Mucosa of stomach (tissue), 1 donor: ENCODE results near the gene PDGFD.

Experiments used
- H3K27me3 ChIP-seq: one replicate; pipeline ENCODE4 v1.7.0; 2013; ENCODE audit warnings: mild to moderate bottlenecking, low read length; ENCODE audit not compliant: control insufficient read depth, insufficient read depth
- H3K36me3 ChIP-seq: one replicate; pipeline ENCODE4 v1.7.0; 2013; ENCODE audit warnings: low read length; ENCODE audit not compliant: control insufficient read depth, insufficient read depth
- H3K4me1 ChIP-seq: one replicate; pipeline ENCODE4 v1.7.0; 2013; ENCODE audit warnings: mild to moderate bottlenecking, low read length; ENCODE audit not compliant: control insufficient read depth, insufficient read depth
- H3K4me3 ChIP-seq: one replicate; pipeline ENCODE4 v1.7.0; 2013; ENCODE audit warnings: low read length
- H3K9ac ChIP-seq: one replicate; pipeline ENCODE4 v1.7.0; 2013; ENCODE audit warnings: mild to moderate bottlenecking, low read length, moderate library complexity
- H3K9me3 ChIP-seq: one replicate; pipeline ENCODE4 v1.7.0; 2013; ENCODE audit warnings: mild to moderate bottlenecking, low read length, moderate library complexity; ENCODE audit not compliant: control insufficient read depth
- donor health status: Pancreatic carcinoma.

The PDGFD gene

DNA sequence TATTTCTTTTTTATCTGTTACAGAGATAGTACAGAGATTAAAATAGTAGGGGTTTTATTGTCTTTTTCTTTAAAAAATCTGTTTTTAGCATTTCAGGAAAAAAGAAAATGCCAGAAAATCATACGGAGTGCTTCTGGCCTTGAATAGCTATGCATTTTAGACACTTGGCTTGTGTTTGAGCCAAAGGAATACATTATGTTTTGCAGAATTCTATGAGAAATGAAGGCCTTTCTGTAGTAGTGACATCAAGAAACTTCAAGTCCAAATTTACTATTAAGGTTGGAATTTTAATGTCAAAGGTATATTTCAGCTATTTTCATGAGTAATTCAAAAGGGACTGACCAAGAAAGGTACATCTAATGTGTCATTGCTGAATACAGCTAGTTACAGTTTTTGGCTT, 183.8 kb downstream of the PDGFD start:
- Histone ChIP-seq H3K9ac (no peak overlapping the region), H3K36me3 (no peaks in the 10 kb centered on the region), H3K27me3 (no peaks in the 10 kb centered on the region), H3K9me3 (no peaks in the 10 kb centered on the region), H3K4me3 (no peak overlapping the region), H3K4me1 (no peaks in the 10 kb centered on the region)

GRCh38 chr11:103978616-103979595, 185.0 kb downstream of the PDGFD start:
- Histone ChIP-seq H3K9ac (no peak overlapping the region), H3K4me1 (no peaks in the 10 kb centered on the region), H3K9me3 (no peaks in the 10 kb centered on the region), H3K4me3 (no peak overlapping the region), H3K27me3 (no peaks in the 10 kb centered on the region), H3K36me3 (no peaks in the 10 kb centered on the region)

DNA sequence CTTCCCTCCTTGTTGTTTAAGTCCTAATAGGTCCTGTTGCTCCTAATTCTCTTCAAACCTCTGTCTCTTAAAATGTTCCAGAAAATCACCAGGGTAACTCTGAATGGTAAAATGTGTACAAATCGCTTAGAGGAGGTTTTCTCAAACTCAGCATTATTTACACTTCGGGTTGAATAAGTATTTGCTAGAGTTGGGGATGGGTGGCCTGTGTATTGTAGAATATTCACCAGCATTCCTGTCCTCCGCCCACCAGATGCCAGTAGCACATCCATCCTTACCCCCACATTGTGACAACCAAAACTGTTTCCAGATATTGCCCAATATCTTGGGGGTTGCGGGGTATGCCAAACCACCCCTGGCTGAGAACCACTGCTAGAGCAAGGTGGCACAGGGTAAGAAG, 191.9 kb downstream of the PDGFD start:
- Histone ChIP-seq H3K36me3 (no peaks in the 10 kb centered on the region), H3K27me3 (no peaks in the 10 kb centered on the region), H3K9me3 (no peaks in the 10 kb centered on the region), H3K4me1 (no peaks in the 10 kb centered on the region), H3K4me3 (no peak overlapping the region), H3K9ac (no peak overlapping the region)

DNA sequence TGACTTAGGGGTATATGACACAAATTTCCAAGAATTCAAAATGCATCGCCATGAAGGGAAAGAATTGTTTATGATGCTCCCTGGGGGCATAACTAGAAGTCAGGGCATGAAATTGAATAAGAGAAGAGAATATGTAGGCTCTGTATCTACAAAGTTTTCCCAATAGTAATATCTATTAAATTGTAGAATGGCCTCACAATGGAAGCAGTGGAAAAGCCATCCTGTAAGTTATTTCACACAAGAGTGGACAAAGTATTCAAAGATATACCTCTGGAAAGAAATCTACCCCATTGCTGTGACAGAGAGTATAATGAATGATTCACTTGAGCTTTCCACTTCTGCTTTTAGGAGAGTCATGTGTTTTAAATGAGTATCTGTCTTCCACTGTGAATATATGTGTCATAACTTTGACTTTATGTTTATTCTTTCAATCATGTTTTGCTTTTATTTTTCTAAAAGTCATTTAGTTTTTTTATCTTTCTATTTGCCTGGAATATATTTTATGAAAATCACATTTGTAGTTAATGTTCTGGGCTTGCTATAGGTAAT, 193.2 kb downstream of the PDGFD start:
- Histone ChIP-seq H3K27me3 (no peaks in the 10 kb centered on the region), H3K9ac (no peak overlapping the region), H3K4me3 (no peak overlapping the region), H3K9me3 (no peaks in the 10 kb centered on the region), H3K36me3 (no peaks in the 10 kb centered on the region), H3K4me1 (no peaks in the 10 kb centered on the region)

GRCh38 chr11:103968685-103969084, 195.3 kb downstream of the PDGFD start:
- Histone ChIP-seq H3K36me3 (no peaks in the 10 kb centered on the region), H3K27me3 (no peaks in the 10 kb centered on the region), H3K4me3 (no peak overlapping the region), H3K9me3 (no peaks in the 10 kb centered on the region), H3K4me1 (no peaks in the 10 kb centered on the region), H3K9ac (no peak overlapping the region)

DNA sequence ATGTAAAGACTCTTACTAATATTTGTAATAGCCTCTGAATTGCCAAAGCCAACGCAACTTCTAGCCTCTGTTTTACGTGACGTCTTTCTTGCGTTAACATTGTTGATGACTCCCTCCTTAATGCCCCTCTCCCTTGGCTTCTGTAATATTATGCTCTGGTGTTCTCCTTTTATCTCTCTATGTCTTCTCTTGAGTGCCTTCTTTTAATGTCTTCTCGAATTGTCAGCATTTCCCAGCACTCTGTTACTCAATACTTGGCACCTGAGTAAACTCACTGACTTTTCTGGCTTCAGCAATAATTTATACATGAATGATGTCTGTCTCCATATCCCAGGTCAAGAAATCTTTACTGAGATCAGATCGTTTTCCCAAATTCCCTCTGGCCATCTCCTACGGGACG, 196.0 kb downstream of the PDGFD start:
- no peaks in the 10 kb centered on the region for H3K9me3 ChIP-seq
- no peaks in the 10 kb centered on the region for H3K36me3 ChIP-seq
- no peak overlapping the region for H3K9ac ChIP-seq
- H3K4me3 ChIP-seq = no peak overlapping the region
- H3K27me3 ChIP-seq = no peaks in the 10 kb centered on the region
- H3K4me1 ChIP-seq = no peaks in the 10 kb centered on the region

- Histone ChIP-seq H3K36me3 (no peaks in the 10 kb centered on the region), H3K9me3 (no peaks in the 10 kb centered on the region), H3K4me3 (no peak overlapping the region), H3K9ac (no peak overlapping the region), H3K27me3 (no peaks in the 10 kb centered on the region), H3K4me1 (no peaks in the 10 kb centered on the region)
These were observed 199.6 kb downstream of the PDGFD start for GRCh38 chr11:103964390-103964789.

GRCh38 chr11:103963648-103964047, 200.3 kb downstream of the PDGFD start:
- H3K9me3 ChIP-seq = no peaks in the 10 kb centered on the region
- H3K27me3 ChIP-seq = no peaks in the 10 kb centered on the region
- H3K4me3 ChIP-seq = no peak overlapping the region
- H3K36me3 ChIP-seq = no peaks in the 10 kb centered on the region
- H3K4me1 ChIP-seq = no peaks in the 10 kb centered on the region
- H3K9ac ChIP-seq = no peak overlapping the region

DNA sequence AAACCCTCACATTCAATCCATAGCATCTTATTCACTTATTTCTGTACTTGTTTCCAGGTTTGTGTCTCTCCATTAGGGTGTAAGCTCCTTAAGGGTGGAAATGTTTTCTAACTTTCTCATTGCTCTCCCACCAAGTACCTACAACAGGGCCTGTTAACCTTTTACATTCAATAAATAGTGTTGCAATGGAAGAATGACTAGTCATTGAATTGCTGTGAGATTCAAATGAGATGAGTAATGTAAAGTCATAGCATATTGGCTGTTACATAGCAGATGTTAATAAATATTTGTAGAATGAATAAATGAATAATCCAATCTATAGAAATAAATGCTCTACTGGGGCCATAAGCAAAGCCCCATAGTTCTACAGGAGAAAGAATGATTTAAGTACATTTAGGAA, 202.9 kb downstream of the PDGFD start:
- Histone ChIP-seq H3K27me3 (no peaks in the 10 kb centered on the region), H3K36me3 (no peaks in the 10 kb centered on the region), H3K9me3 (no peaks in the 10 kb centered on the region), H3K4me3 (no peak overlapping the region), H3K4me1 (no peaks in the 10 kb centered on the region), H3K9ac (no peak overlapping the region)

DNA sequence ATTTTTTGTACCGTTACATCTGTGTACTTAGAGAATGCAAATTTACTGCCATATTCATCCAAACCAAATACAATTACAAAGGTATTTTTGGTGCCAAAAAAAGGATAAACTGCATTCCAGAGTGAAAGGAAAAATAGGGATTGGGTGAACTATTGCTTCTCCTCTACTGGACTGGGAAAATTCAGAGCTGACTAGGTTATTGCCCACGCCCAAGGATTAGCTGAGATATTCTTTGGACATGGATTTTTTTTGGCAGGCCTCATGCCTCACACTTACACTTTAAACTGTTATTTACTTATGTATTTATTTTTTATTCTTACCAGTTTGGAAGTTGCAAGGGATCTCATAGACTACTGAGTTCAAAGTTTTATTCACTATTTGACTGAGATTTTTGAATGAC, 203.8 kb downstream of the PDGFD start:
- no peaks in the 10 kb centered on the region for H3K36me3 ChIP-seq
- H3K9me3 ChIP-seq = no peaks in the 10 kb centered on the region
- no peak overlapping the region for H3K9ac ChIP-seq
- H3K4me1 ChIP-seq = no peaks in the 10 kb centered on the region
- no peaks in the 10 kb centered on the region for H3K27me3 ChIP-seq
- no peak overlapping the region for H3K4me3 ChIP-seq

DNA sequence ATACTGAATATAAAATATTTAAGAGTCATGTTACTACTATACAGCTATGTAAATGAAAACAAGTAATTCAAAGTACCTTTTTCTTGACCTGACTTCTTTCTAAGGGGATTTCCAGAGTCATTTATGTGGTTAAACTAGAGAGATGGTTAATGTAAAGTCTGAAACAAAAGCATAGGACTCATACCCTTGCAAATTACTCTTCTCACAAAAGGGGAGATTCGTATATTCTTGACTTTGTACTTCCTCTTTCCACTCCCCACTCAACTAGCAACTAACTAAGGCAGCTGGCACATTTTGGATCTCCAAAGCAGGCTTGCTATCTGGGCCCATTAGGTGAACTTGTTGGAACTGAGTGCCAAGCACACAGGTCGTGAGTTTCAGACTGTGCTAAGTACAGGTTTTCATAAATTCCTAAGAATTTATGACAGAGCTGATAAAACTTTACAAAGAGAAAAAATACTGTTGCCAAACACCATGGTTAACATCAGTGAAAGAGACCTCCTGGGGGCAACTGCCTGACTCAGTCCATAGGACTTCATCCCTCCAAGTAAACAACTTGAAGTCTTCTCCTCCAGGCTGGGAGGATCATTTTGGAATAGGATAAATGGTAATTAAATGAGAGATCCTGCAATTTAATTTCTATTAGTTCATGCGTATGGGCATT, 204.5 kb downstream of the PDGFD start:
- no peaks in the 10 kb centered on the region for H3K36me3 ChIP-seq
- no peak overlapping the region for H3K9ac ChIP-seq
- no peaks in the 10 kb centered on the region for H3K27me3 ChIP-seq
- H3K9me3 ChIP-seq = no peaks in the 10 kb centered on the region
- H3K4me3 ChIP-seq = no peak overlapping the region
- H3K4me1 ChIP-seq = no peaks in the 10 kb centered on the region
